ENCODE measurements around the gene ANKRD22.

ANKRD22 gene

GRCh38 chr10:88835096-88835909, 16.3 kb downstream of the ANKRD22 start:
- peak; percentile 78 for DNase-seq

- DNase-seq, result no peak
These were observed 17.9 kb downstream of the ANKRD22 start for GRCh38 chr10:88833723-88834122.

- no peak for DNase-seq
These were observed 18.5 kb downstream of the ANKRD22 start for GRCh38 chr10:88833156-88833555.

GRCh38 chr10:88832376-88832775, 19.3 kb downstream of the ANKRD22 start:
- DNase-seq, result no peak

GRCh38 chr10:88831709-88832108, 19.9 kb downstream of the ANKRD22 start:
- peak; percentile 32 for DNase-seq

- DNase-seq, result no peak
These were observed 20.9 kb downstream of the ANKRD22 start for GRCh38 chr10:88830643-88831268.

GRCh38 chr10:88828310-88828709, 23.3 kb downstream of the ANKRD22 start:
- DNase-seq, result no peak

- DNase-seq, result no peak
These were observed 24.0 kb downstream of the ANKRD22 start for GRCh38 chr10:88827671-88828070.

- no peak for DNase-seq
These were observed 25.3 kb downstream of the ANKRD22 start for GRCh38 chr10:88826388-88826787.

GRCh38 chr10:88820748-88821401, 30.8 kb downstream of the ANKRD22 start:
- DNase-seq, result no peak

GRCh38 chr10:88819290-88819689, 32.4 kb downstream of the ANKRD22 start:
- no peak for DNase-seq

- DNase-seq, result no peak
These were observed 38.4 kb downstream of the ANKRD22 start for GRCh38 chr10:88813200-88813599.

- peak; percentile 15 for DNase-seq
These were observed 41.3 kb downstream of the ANKRD22 start for GRCh38 chr10:88810196-88810961.

- no peak for DNase-seq
These were observed 42.0 kb downstream of the ANKRD22 start for GRCh38 chr10:88809621-88810020.

GRCh38 chr10:88805924-88806323, 45.7 kb downstream of the ANKRD22 start:
- no peak for DNase-seq

GRCh38 chr10:88805361-88805760, 46.3 kb downstream of the ANKRD22 start:
- DNase-seq, result no peak

- DNase-seq, result no peak
These were observed 47.4 kb downstream of the ANKRD22 start for GRCh38 chr10:88804083-88804812.

- no peak for DNase-seq
These were observed 48.0 kb downstream of the ANKRD22 start for GRCh38 chr10:88803641-88804040.

- DNase-seq, result no peak
These were observed 48.9 kb downstream of the ANKRD22 start, which contains the start of gene LIPM for GRCh38 chr10:88802523-88803285. TSS of gene LIPM (plus strand) at chr10:88802730. CDS start at chr10:88802897, 167 bp downstream.

- DNase-seq, result no peak
These were observed 51.2 kb downstream of the ANKRD22 start for GRCh38 chr10:88800152-88801125.

All from effector CD4-positive, alpha-beta T cell (primary cell).